WTC11 (cell line): ENCODE data around the gene HPSE2. TPM values are rescaled to one million over a fixed set of nuclear protein-coding genes. Genes with fewer than 3 reads are reported as not detected.

Experiments
- ATAC-seq: fragments of 200-7000 bp; cut with Tn5 transposase; 2 replicates; pipeline ENCODE4 v1.10.0; 2021; ENCODE audit warnings: mild to moderate bottlenecking, moderate library complexity
- CTCF ChIA-PET: fragments of 300-600 bp; sonication (Branson Sonifier 250); formaldehyde crosslinking; loops from one replicate; lab custom pipeline; 2021; ENCODE audit warnings: antibody characterized with exemption; lab: Charles Lee
- POLR2A ChIA-PET: fragments of 350-600 bp; sonication (Branson Sonifier 250); formaldehyde crosslinking; loops from one replicate; lab custom pipeline; 2021; ENCODE audit warnings: antibody characterized with exemption; lab: Charles Lee
- DNase-seq: peaks from one replicate; pipeline ENCODE4 v3.0.0; 2021; ENCODE audit warnings: low spot score
- H3K27ac Mint-ChIP-seq: 2 replicates; pipeline ENCODE4 v1.8.0; 2021; ENCODE audit warnings: mixed read lengths
- H3K27me3 Mint-ChIP-seq: 2 replicates; pipeline ENCODE4 v1.8.0; 2021; ENCODE audit warnings: low read depth, mild to moderate bottlenecking, moderate library complexity, mixed read lengths
- H3K36me3 Mint-ChIP-seq: 2 replicates; pipeline ENCODE4 v1.8.0; 2021; ENCODE audit warnings: mixed read lengths
- H3K4me1 Mint-ChIP-seq: 2 replicates; pipeline ENCODE4 v1.8.0; 2022; ENCODE audit warnings: mixed read lengths
- H3K4me3 Mint-ChIP-seq: 2 replicates; pipeline ENCODE4 v1.8.0; 2021; ENCODE audit warnings: mild to moderate bottlenecking, moderate library complexity, mixed read lengths
- H3K9me3 Mint-ChIP-seq: 2 replicates; pipeline ENCODE4 v1.8.0; 2021; ENCODE audit warnings: mixed read lengths
- ARID4B ChIP-seq: sonication (generic); formaldehyde crosslinking; IDR thresholded peaks from 2 replicates; pipeline ENCODE4 v1.8.0; 2023; ENCODE audit warnings: missing genetic modification reagents, mild to moderate bottlenecking, borderline replicate concordance
- ATF1 ChIP-seq: sonication (generic); formaldehyde crosslinking; IDR thresholded peaks from 2 replicates; pipeline ENCODE4 v1.8.1; 2023; ENCODE audit warnings: mild to moderate bottlenecking, moderate library complexity, missing genetic modification reagents
- CBFB ChIP-seq: sonication (generic); formaldehyde crosslinking; IDR thresholded peaks from 2 replicates; pipeline ENCODE4 v1.8.1; 2022; ENCODE audit warnings: mild to moderate bottlenecking, low read depth, missing genetic modification reagents
- CREB1 ChIP-seq: sonication (generic); formaldehyde crosslinking; IDR thresholded peaks from 2 replicates; pipeline ENCODE4 v1.8.0; 2023; ENCODE audit warnings: mild to moderate bottlenecking, missing genetic modification reagents
- EMX1 ChIP-seq: fragments of 250-450 bp; sonication (Bioruptor Pico); IDR thresholded peaks from 2 replicates; pipeline ENCODE4 v1.8.0; 2021; ENCODE audit warnings: mild to moderate bottlenecking
- FOXK1 ChIP-seq: sonication (generic); formaldehyde crosslinking; IDR thresholded peaks from 2 replicates; pipeline ENCODE4 v1.8.0; 2022; ENCODE audit warnings: mild to moderate bottlenecking, moderate library complexity, missing genetic modification reagents
- GRHL2 ChIP-seq: fragments of 250-450 bp; sonication (Bioruptor Pico); IDR thresholded peaks from 2 replicates; pipeline ENCODE4 v1.8.0; 2022; ENCODE audit warnings: mild to moderate bottlenecking, moderate library complexity; ENCODE audit not compliant: insufficient replicate concordance, severe bottlenecking
- GTF2I ChIP-seq: fragments of 250-450 bp; sonication (Bioruptor Pico); conservative IDR thresholded peaks from 2 replicates; pipeline ENCODE4 v1.4.0; 2021; ENCODE audit warnings: mild to moderate bottlenecking
- HMGA2 ChIP-seq: fragments of 250-450 bp; sonication (Bioruptor Pico); IDR thresholded peaks from 2 replicates; pipeline ENCODE4 v1.4.0; 2021; ENCODE audit warnings: mild to moderate bottlenecking, moderate library complexity
- KAT7 ChIP-seq: sonication (generic); formaldehyde crosslinking; IDR thresholded peaks from 2 replicates; pipeline ENCODE4 v1.8.1; 2023; ENCODE audit warnings: missing genetic modification reagents, mild to moderate bottlenecking, borderline replicate concordance
- MAX ChIP-seq: sonication (generic); formaldehyde crosslinking; IDR thresholded peaks from 2 replicates; pipeline ENCODE4 v1.8.0; 2022; ENCODE audit warnings: mild to moderate bottlenecking, missing genetic modification reagents
- MXD4 ChIP-seq: fragments of 250-450 bp; sonication (Bioruptor Pico); IDR thresholded peaks from 2 replicates; pipeline ENCODE4 v1.8.0; 2021; ENCODE audit warnings: mild to moderate bottlenecking, moderate library complexity, borderline replicate concordance
- NR1H2 ChIP-seq: sonication (generic); formaldehyde crosslinking; IDR thresholded peaks from 2 replicates; pipeline ENCODE4 v1.9.0; 2021; ENCODE audit warnings: mild to moderate bottlenecking, moderate library complexity, missing genetic modification reagents
- NR2C2 ChIP-seq: sonication (generic); formaldehyde crosslinking; IDR thresholded peaks from 2 replicates; pipeline ENCODE4 v1.8.0; 2022; ENCODE audit warnings: mild to moderate bottlenecking, missing genetic modification reagents
- SMAD3 ChIP-seq: sonication (generic); formaldehyde crosslinking; IDR thresholded peaks from 2 replicates; pipeline ENCODE4 v1.8.0; 2022; ENCODE audit warnings: missing genetic modification reagents, mild to moderate bottlenecking, borderline replicate concordance
- SMAD4 ChIP-seq: sonication (generic); formaldehyde crosslinking; IDR thresholded peaks from 2 replicates; pipeline ENCODE4 v1.8.0; 2022; ENCODE audit warnings: mild to moderate bottlenecking, missing genetic modification reagents
- STAT6 ChIP-seq: sonication (generic); formaldehyde crosslinking; conservative IDR thresholded peaks from 2 replicates; pipeline ENCODE4 v1.8.1; 2023; ENCODE audit warnings: mild to moderate bottlenecking, low read depth, missing genetic modification reagents, moderate library complexity
- TEAD4 ChIP-seq: sonication (generic); formaldehyde crosslinking; IDR thresholded peaks from 2 replicates; pipeline ENCODE4 v1.8.0; 2022; ENCODE audit warnings: mild to moderate bottlenecking, missing genetic modification reagents
- ZBTB21 ChIP-seq: sonication (generic); formaldehyde crosslinking; IDR thresholded peaks from 2 replicates; pipeline ENCODE4 v1.8.1; 2023; ENCODE audit warnings: mild to moderate bottlenecking, missing genetic modification reagents, borderline replicate concordance
- ZNF263 ChIP-seq: sonication (generic); formaldehyde crosslinking; IDR thresholded peaks from 2 replicates; pipeline ENCODE4 v1.8.1; 2022; ENCODE audit warnings: low read depth, mild to moderate bottlenecking, moderate library complexity, missing genetic modification reagents
- ZNF281 ChIP-seq: sonication (generic); formaldehyde crosslinking; IDR thresholded peaks from 2 replicates; pipeline ENCODE4 v1.8.0; 2023; ENCODE audit warnings: mild to moderate bottlenecking, missing genetic modification reagents
- ZNF423 ChIP-seq: fragments of 250-450 bp; sonication (Bioruptor Pico); IDR thresholded peaks from 2 replicates; pipeline ENCODE4 v2.1.2; 2022; ENCODE audit warnings: mild to moderate bottlenecking, moderate library complexity
- total RNA-seq: library from RNA; stranded (reverse); gene quantifications from 3 replicates; pipeline ENCODE4 v1.2.3, GENCODE V29; 2021
- TF ChIP-seq, protein P1 (sequence below): fragments of 250-450 bp; sonication (Bioruptor Pico); IDR thresholded peaks from 2 replicates; pipeline ENCODE4 v1.9.0; 2021; ENCODE audit warnings: mild to moderate bottlenecking
- TF ChIP-seq, protein P2 (sequence below): sonication (generic); formaldehyde crosslinking; IDR thresholded peaks from 2 replicates; pipeline ENCODE4 v1.8.1; 2022; ENCODE audit warnings: mild to moderate bottlenecking, moderate library complexity, missing genetic modification reagents
- TF ChIP-seq, protein P3 (sequence below): sonication (generic); formaldehyde crosslinking; IDR thresholded peaks from 2 replicates; pipeline ENCODE4 v1.8.0; 2022; ENCODE audit warnings: mild to moderate bottlenecking, missing genetic modification reagents

Gene HPSE2
- total RNA-seq, 1 experiment from 2014 or later = 0.66 TPM

DNA sequence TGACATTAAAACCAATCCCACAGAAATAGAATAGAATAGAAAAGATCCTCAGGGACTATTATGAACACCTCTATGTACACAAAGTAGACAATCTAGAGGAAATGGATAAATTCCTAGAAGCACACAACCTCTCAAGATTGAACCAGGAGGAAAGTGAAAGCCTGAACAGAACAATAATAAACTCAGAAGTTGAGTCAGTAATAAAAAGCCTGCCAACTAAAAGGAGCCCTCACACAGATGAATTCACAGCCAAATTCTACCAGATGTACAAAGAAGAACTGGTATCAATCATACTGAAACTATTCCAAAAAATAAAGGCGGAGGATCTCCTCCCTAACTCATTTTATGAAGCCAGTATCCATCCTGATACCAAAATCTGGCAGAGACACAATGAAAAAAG is 568.6 kb downstream of the HPSE2 start:
- no peak overlapping the region for H3K4me3 Mint-ChIP-seq
- no peak overlapping the region for H3K27ac Mint-ChIP-seq
- H3K27me3 Mint-ChIP-seq = peaks cover 15% of the 10 kb centered on the region
- H3K9me3 Mint-ChIP-seq = peaks cover 54% of the 10 kb centered on the region
- ATAC-seq (no peak), DNase-seq (no peak)
- peaks cover 17% of the 10 kb centered on the region for H3K4me1 Mint-ChIP-seq
- ChIA-PET POLR2A (no interaction called here), CTCF (no interaction called here)
- peaks cover 22% of the 10 kb centered on the region for H3K36me3 Mint-ChIP-seq
- TF ChIP-seq HMGA2 (CRISPR knock-in tag) = no peak
- TF ChIP-seq, protein P1, sequence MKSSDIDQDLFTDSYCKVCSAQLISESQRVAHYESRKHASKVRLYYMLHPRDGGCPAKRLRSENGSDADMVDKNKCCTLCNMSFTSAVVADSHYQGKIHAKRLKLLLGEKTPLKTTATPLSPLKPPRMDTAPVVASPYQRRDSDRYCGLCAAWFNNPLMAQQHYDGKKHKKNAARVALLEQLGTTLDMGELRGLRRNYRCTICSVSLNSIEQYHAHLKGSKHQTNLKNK (CRISPR knock-in tag) = no peak
- no peak for TF ChIP-seq CREB1 (CRISPR knock-in tag)
- no peak for TF ChIP-seq FOXK1 (CRISPR knock-in tag)
- no peak for TF ChIP-seq ARID4B
- no peak for TF ChIP-seq SMAD4
- no peak for TF ChIP-seq ZNF423 (CRISPR knock-in tag)
- no peak for TF ChIP-seq ZNF263 (CRISPR knock-in tag)
- no peak for TF ChIP-seq MAX (CRISPR knock-in tag)
- TF ChIP-seq, protein P2, sequence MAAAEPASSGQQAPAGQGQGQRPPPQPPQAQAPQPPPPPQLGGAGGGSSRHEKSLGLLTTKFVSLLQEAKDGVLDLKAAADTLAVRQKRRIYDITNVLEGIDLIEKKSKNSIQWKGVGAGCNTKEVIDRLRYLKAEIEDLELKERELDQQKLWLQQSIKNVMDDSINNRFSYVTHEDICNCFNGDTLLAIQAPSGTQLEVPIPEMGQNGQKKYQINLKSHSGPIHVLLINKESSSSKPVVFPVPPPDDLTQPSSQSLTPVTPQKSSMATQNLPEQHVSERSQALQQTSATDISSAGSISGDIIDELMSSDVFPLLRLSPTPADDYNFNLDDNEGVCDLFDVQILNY = no peak
- TF ChIP-seq ZBTB21 (CRISPR knock-in tag) = no peak
- TF ChIP-seq ZNF281 (CRISPR knock-in tag) = no peak
- no peak for TF ChIP-seq MXD4 (CRISPR knock-in tag)
- TF ChIP-seq SMAD3 (CRISPR knock-in tag) = no peak
- TF ChIP-seq NR2C2 (CRISPR knock-in tag) = no peak

DNA sequence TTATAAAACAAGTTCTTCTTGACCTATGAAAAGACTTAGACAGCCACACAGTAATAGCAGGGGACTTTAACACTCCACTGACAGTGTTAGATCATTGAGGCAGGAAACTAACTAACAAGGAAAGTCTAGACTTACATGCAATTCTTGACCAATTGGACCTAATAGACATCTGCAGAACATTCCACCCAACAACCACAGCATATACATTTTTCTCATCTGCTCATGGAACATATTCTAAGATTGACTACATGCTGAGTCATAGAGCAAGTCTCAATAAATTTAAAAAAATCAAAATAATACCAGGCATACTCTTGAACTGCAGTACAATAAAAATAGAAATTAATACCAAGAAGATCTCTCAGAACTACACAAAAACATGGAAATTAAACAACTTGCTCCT is 569.4 kb downstream of the HPSE2 start:
- ATAC-seq (no peak), DNase-seq (no peak)
- Mint-ChIP-seq H3K4me1 (peaks cover 11% of the 10 kb centered on the region), H3K4me3 (no peak overlapping the region), H3K27me3 (peaks cover 15% of the 10 kb centered on the region), H3K36me3 (peaks cover 22% of the 10 kb centered on the region), H3K9me3 (peaks cover 52% of the 10 kb centered on the region), H3K27ac (no peak overlapping the region)
- ChIA-PET POLR2A (no interaction called here), CTCF (interaction anchor here (1.4 kb wide), 1 partner anchor 199 kb away, joined by 4 read pairs; no protein-coding TSS in a partner anchor)
- TF ChIP-seq CBFB (CRISPR knock-in tag) = no peak
- TF ChIP-seq EMX1 (CRISPR knock-in tag) = no peak
- TF ChIP-seq GRHL2 (CRISPR knock-in tag) = no peak
- TF ChIP-seq NR1H2 = no peak
- TF ChIP-seq ZBTB21 (CRISPR knock-in tag) = no peak
- TF ChIP-seq STAT6 (CRISPR knock-in tag) = no peak
- TF ChIP-seq KAT7 (CRISPR knock-in tag) = no peak
- TF ChIP-seq, protein P3, sequence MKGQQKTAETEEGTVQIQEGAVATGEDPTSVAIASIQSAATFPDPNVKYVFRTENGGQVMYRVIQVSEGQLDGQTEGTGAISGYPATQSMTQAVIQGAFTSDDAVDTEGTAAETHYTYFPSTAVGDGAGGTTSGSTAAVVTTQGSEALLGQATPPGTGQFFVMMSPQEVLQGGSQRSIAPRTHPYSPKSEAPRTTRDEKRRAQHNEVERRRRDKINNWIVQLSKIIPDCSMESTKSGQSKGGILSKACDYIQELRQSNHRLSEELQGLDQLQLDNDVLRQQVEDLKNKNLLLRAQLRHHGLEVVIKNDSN (CRISPR knock-in tag) = no peak
- no peak for TF ChIP-seq TEAD4
- no peak for TF ChIP-seq GTF2I (CRISPR knock-in tag)
- TF ChIP-seq FOXK1 (CRISPR knock-in tag) = no peak
- no peak for TF ChIP-seq ATF1 (CRISPR knock-in tag)
- TF ChIP-seq SMAD3 (CRISPR knock-in tag) = no peak
- no peak for TF ChIP-seq NR2C2 (CRISPR knock-in tag)
